OCI-LY1 (cell line): Measurements from ENCODE around the gene TMCC2.

Experiments used
- CTCF ChIP-seq: fragments of 200-600 bp; sonication (generic), shearing (Covaris generic); IDR thresholded peaks from 2 replicates; pipeline ENCODE4 v1.5.1; 2017; ENCODE audit warnings: mild to moderate bottlenecking, antibody characterized with exemption, low read length, moderate library complexity, mixed read lengths
- EZH2 ChIP-seq: fragments of 200-600 bp; sonication (generic), shearing (Covaris generic); IDR thresholded peaks from 2 replicates; pipeline ENCODE4 v1.8.0; 2017; ENCODE audit warnings: borderline replicate concordance, mixed run types, mild to moderate bottlenecking, antibody characterized with exemption, low read length, moderate library complexity, mixed read lengths

- TF ChIP-seq CTCF (peak; percentile 98), EZH2 (no peak)
Measured at GRCh38 chr1:205273551-205273982, 45.8 kb downstream of the TMCC2 start.
